ENCODE measurements around the gene EPS15. TPM values are rescaled to one million over a fixed set of nuclear protein-coding genes. Genes with fewer than 3 reads are reported as not detected.

The EPS15 gene
- total and polyA plus RNA-seq, 9 donors, result 20.9 to 84.0 (median 68.4) TPM

DNA sequence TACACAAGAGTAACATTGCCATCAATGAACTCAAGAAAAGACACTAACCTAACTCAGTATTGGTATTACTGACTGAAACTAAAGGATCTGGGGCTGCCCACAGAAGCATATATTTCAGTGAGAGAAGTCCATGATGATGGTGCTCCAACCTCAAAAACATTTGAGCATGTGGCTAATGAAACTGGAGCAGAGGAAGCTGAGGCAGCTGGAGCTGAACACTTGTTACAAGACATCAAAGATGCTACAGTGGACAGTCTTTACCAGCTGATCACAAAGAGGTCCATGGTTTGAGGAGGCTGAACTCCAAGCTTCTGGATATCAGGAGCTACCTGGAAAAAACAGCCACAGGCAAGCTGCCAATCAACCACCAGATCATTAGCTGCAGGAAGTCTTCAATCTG lies 146.5 kb downstream of the EPS15 start:
- no peak for DNase-seq
- no peaks in the 10 kb centered on the region for H3K9me3 ChIP-seq
- no peaks in the 10 kb centered on the region for H3K36me3 ChIP-seq
- H3K4me3 ChIP-seq, result no peak overlapping the region
- H3K27me3 ChIP-seq, result no peaks in the 10 kb centered on the region
- H3K4me1 ChIP-seq (ENCODE audit: insufficient read depth), result no peaks in the 10 kb centered on the region
- no peak overlapping the region for H3K27ac ChIP-seq
- intact Hi-C loops (cut with DNase I), result no loop called here
- TF ChIP-seq CTCF (IDR thresholded peaks at IDR 0.05), result no peak
- no peak for TF ChIP-seq EP300 (IDR thresholded peaks at IDR 0.05)
- no peak for TF ChIP-seq POLR2A (IDR thresholded peaks at IDR 0.05)

DNA sequence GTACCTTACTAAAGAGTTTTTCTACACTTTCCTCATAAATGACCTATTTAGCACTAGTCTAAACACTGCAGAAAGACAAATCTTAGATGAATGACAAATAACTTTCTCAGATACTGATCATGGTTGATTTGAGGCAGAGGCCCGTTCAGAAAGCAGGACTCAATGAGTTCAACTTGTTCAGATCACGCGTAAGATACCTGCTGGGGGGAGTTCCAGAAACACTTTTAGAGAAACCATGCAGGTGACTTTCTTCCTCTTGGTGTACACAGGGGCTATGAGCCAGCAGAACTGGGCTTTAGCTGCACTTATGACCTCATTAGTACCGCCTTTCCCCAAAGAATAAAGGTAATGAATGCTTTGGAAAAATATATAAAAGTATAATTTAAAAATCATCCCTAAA lies 149.9 kb downstream of the EPS15 start:
- TF ChIP-seq POLR2A (IDR thresholded peaks at IDR 0.05) (no peak), CTCF (IDR thresholded peaks at IDR 0.05) (no peak), EP300 (IDR thresholded peaks at IDR 0.05) (no peak)

GRCh38 chr1:51365774-51366173 lies 153.3 kb downstream of the EPS15 start:
- no peak overlapping the region for H3K27ac ChIP-seq
- intact Hi-C loops (cut with DNase I), result no loop called here
- no peak for TF ChIP-seq CTCF (IDR thresholded peaks at IDR 0.05)
- no peaks in the 10 kb centered on the region for H3K36me3 ChIP-seq
- no peaks in the 10 kb centered on the region for H3K4me1 ChIP-seq (ENCODE audit: insufficient read depth)
- DNase-seq, result no peak
- 97 to 100% (median 98%) methylated on average over 1 of the region's 1 CpG for WGBS, 3 donors
- H3K9me3 ChIP-seq, result no peaks in the 10 kb centered on the region
- no peak overlapping the region for H3K4me3 ChIP-seq
- H3K27me3 ChIP-seq, result no peaks in the 10 kb centered on the region

More for the DNA sequence above, 149.9 kb downstream of the EPS15 start:
- Histone ChIP-seq H3K27ac (no peak overlapping the region), H3K27me3 (no peaks in the 10 kb centered on the region), H3K4me1 (ENCODE audit: insufficient read depth) (no peaks in the 10 kb centered on the region), H3K36me3 (no peaks in the 10 kb centered on the region), H3K4me3 (no peak overlapping the region), H3K9me3 (no peaks in the 10 kb centered on the region)
- WGBS, 3 donors, result 87 to 94% (median 92%) methylated on average over 4 of the region's 4 CpGs
- intact Hi-C loops (cut with DNase I), result no loop called here
- no peak for DNase-seq

- H3K27ac ChIP-seq, result no peak overlapping the region
- TF ChIP-seq EP300 (IDR thresholded peaks at IDR 0.05) (no peak), POLR2A (IDR thresholded peaks at IDR 0.05) (no peak)
- intact Hi-C loops (cut with DNase I), result no loop called here
- H3K27me3 ChIP-seq, result no peaks in the 10 kb centered on the region
- no peaks in the 10 kb centered on the region for H3K36me3 ChIP-seq
- WGBS, 3 donors, result 96 to 99% (median 98%) methylated on average over 4 of the region's 4 CpGs
- no peaks in the 10 kb centered on the region for H3K9me3 ChIP-seq
- H3K4me3 ChIP-seq, result no peak overlapping the region
- no peak for DNase-seq
- H3K4me1 ChIP-seq (ENCODE audit: insufficient read depth), result no peaks in the 10 kb centered on the region
These were observed 159.2 kb downstream of the EPS15 start for GRCh38 chr1:51359879-51360278.

DNA sequence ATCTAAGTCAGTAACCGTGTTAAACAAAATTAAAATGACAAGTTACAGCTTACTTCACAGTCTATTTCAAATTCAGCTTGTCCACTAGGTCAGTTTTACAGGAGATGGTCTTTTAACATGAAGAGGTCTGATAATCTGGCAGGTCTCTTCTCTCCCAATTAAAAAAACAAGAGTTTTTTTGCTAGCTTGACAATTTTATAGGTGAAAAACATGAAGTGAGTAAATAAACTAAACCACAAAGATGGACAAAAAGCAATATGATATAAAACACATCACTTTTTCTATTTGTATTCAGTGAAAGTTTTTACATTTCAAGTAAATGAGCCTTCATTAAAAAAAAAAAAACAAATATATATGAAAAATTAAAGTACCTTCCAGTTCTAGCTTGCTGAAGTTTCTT lies 163.7 kb downstream of the EPS15 start:
- intact Hi-C loops (cut with DNase I), result no loop called here
- peaks cover 6% of the 10 kb centered on the region for H3K4me1 ChIP-seq (ENCODE audit: insufficient read depth)
- DNase-seq, result no peak
- TF ChIP-seq POLR2A (IDR thresholded peaks at IDR 0.05), result no peak
- TF ChIP-seq EP300 (IDR thresholded peaks at IDR 0.05), result no peak
- no peak for TF ChIP-seq CTCF (IDR thresholded peaks at IDR 0.05)
- H3K36me3 ChIP-seq, result no peaks in the 10 kb centered on the region
- no peak overlapping the region for H3K4me3 ChIP-seq
- H3K27me3 ChIP-seq, result no peaks in the 10 kb centered on the region
- H3K9me3 ChIP-seq, result no peaks in the 10 kb centered on the region
- WGBS, 3 donors, result 91 to 96% (median 93%) methylated on average over 1 of the region's 1 CpG
- H3K27ac ChIP-seq, result no peak overlapping the region

Data from ovary (tissue), 9 donors.